ENCODE measurements around the gene RPTOR.
"Not testable (repeated sequence)": the region's sequence is repeated elsewhere in the genome, so short reads cannot be mapped to it uniquely, and the experiment has no call there.

Gene RPTOR

GRCh38 chr17:80814491-80814890 is 269.9 kb downstream of the RPTOR start:
- DNase-seq (ENCODE audit: low read depth, low spot score), result no peak

GRCh38 chr17:80815151-80815681 is 270.6 kb downstream of the RPTOR start:
- no peak for DNase-seq (ENCODE audit: low read depth, low spot score)

- DNase-seq (ENCODE audit: low read depth, low spot score), result not testable (repeated sequence)
These were observed 271.1 kb downstream of the RPTOR start for GRCh38 chr17:80815718-80816117.

- no peak for DNase-seq (ENCODE audit: low read depth, low spot score)
These were observed 271.8 kb downstream of the RPTOR start for GRCh38 chr17:80816241-80817103.

- no peak for DNase-seq (ENCODE audit: low read depth, low spot score)
These were observed 272.7 kb downstream of the RPTOR start for GRCh38 chr17:80817321-80817845.

GRCh38 chr17:80817861-80818260 is 273.2 kb downstream of the RPTOR start:
- no peak for DNase-seq (ENCODE audit: low read depth, low spot score)

- DNase-seq (ENCODE audit: low read depth, low spot score), result no peak
These were observed 274.2 kb downstream of the RPTOR start for GRCh38 chr17:80818871-80819270.

- no peak for DNase-seq (ENCODE audit: low read depth, low spot score)
These were observed 275.0 kb downstream of the RPTOR start for GRCh38 chr17:80819422-80820164.

GRCh38 chr17:80820331-80820730 is 275.7 kb downstream of the RPTOR start:
- no peak for DNase-seq (ENCODE audit: low read depth, low spot score)

GRCh38 chr17:80821546-80821945 is 276.9 kb downstream of the RPTOR start:
- no peak for DNase-seq (ENCODE audit: low read depth, low spot score)

- DNase-seq (ENCODE audit: low read depth, low spot score), result no peak
These were observed 277.5 kb downstream of the RPTOR start for GRCh38 chr17:80822021-80822699.

GRCh38 chr17:80822700-80823410 is 278.2 kb downstream of the RPTOR start:
- no peak for DNase-seq (ENCODE audit: low read depth, low spot score)

GRCh38 chr17:80824549-80825470 is 280.2 kb downstream of the RPTOR start:
- DNase-seq (ENCODE audit: low read depth, low spot score), result no peak

- DNase-seq (ENCODE audit: low read depth, low spot score), result no peak
These were observed 281.1 kb downstream of the RPTOR start for GRCh38 chr17:80825471-80826345.

GRCh38 chr17:80826346-80826954 is 281.8 kb downstream of the RPTOR start:
- no peak for DNase-seq (ENCODE audit: low read depth, low spot score)

- DNase-seq (ENCODE audit: low read depth, low spot score), result no peak
These were observed 282.5 kb downstream of the RPTOR start for GRCh38 chr17:80826955-80827645.

- peak; percentile 57 for DNase-seq (ENCODE audit: low read depth, low spot score)
These were observed 283.3 kb downstream of the RPTOR start for GRCh38 chr17:80827646-80828643.

Measured in iPS DF 19.7 (cell line).